Fibroblast of villous mesenchyme (primary cell): Measurements from ENCODE around the gene CDK6. TPM values are rescaled to one million over a fixed set of nuclear protein-coding genes. Genes with fewer than 3 reads are reported as not detected.
"Not testable (repeated sequence)": the region's sequence is repeated elsewhere in the genome, so short reads cannot be mapped to it uniquely, and the experiment has no call there.

ENCODE experiments used
- DNase-seq: peaks from one replicate; pipeline ENCODE4 v3.0.0-alpha.2; 2010; ENCODE audit warnings: low read depth
- H3K4me3 ChIP-seq: 2 replicates; pipeline ENCODE4 v1.5.1; 2011; ENCODE audit warnings: low read depth, mild to moderate bottlenecking, low read length
- CTCF ChIP-seq: IDR thresholded peaks from 2 replicates; pipeline ENCODE4 v1.5.1; 2012; ENCODE audit warnings: low read depth, mild to moderate bottlenecking, low read length; ENCODE audit not compliant: insufficient read depth
- total RNA-seq: library from RNA; depleted of rRNA; stranded (reverse); fragments of >200 nt; gene quantifications from 2 replicates; pipeline ENCODE4 v1.2.3, GENCODE V29; 2012

The CDK6 gene
- total RNA-seq, 1 donor, result 30.7 TPM

- TF ChIP-seq CTCF, result peak; percentile 12
- peak; percentile 9 for DNase-seq
- not testable (repeated sequence) for H3K4me3 ChIP-seq
These were observed 27.8 kb upstream of the CDK6 start for GRCh38 chr7:92864169-92864568.

GRCh38 chr7:92856436-92856835 is 20.1 kb upstream of the CDK6 start:
- no peak for TF ChIP-seq CTCF
- H3K4me3 ChIP-seq, result no peak overlapping the region
- no peak for DNase-seq

GRCh38 chr7:92854501-92855238 is 18.3 kb upstream of the CDK6 start:
- no peak for TF ChIP-seq CTCF
- DNase-seq, result no peak
- H3K4me3 ChIP-seq, result no peak overlapping the region

- no peak for TF ChIP-seq CTCF
- no peak overlapping the region for H3K4me3 ChIP-seq
- DNase-seq, result no peak
These were observed 15.4 kb upstream of the CDK6 start for GRCh38 chr7:92851732-92852131.

GRCh38 chr7:92850516-92850915 is 14.1 kb upstream of the CDK6 start:
- no peak for TF ChIP-seq CTCF
- no peak for DNase-seq

GRCh38 chr7:92849322-92849721 is 12.9 kb upstream of the CDK6 start:
- DNase-seq, result no peak
- TF ChIP-seq CTCF, result no peak
- H3K4me3 ChIP-seq, result no peak overlapping the region

More at GRCh38 chr7:92850516-92850915, 14.1 kb upstream of the CDK6 start:
- no peak overlapping the region for H3K4me3 ChIP-seq

GRCh38 chr7:92848851-92849250 is 12.5 kb upstream of the CDK6 start:
- H3K4me3 ChIP-seq, result no peak overlapping the region
- TF ChIP-seq CTCF, result no peak
- DNase-seq, result no peak
